GM18505 (cell line): ENCODE data around the gene DHX8.

Experiments used
- ATAC-seq: cut with Tn5 transposase; IDR thresholded peaks from one replicate; pipeline ENCODE4 v1.9.1; 2021; ENCODE audit not compliant: unreplicated experiment
- POLR2A ChIP-seq: IDR thresholded peaks from 4 replicates; pipeline ENCODE4 v1.6.1; 2011; ENCODE audit warnings: borderline replicate concordance; ENCODE audit not compliant: insufficient read depth, insufficient read length; ENCODE audit errors: extremely low read depth

DHX8 gene

DNA sequence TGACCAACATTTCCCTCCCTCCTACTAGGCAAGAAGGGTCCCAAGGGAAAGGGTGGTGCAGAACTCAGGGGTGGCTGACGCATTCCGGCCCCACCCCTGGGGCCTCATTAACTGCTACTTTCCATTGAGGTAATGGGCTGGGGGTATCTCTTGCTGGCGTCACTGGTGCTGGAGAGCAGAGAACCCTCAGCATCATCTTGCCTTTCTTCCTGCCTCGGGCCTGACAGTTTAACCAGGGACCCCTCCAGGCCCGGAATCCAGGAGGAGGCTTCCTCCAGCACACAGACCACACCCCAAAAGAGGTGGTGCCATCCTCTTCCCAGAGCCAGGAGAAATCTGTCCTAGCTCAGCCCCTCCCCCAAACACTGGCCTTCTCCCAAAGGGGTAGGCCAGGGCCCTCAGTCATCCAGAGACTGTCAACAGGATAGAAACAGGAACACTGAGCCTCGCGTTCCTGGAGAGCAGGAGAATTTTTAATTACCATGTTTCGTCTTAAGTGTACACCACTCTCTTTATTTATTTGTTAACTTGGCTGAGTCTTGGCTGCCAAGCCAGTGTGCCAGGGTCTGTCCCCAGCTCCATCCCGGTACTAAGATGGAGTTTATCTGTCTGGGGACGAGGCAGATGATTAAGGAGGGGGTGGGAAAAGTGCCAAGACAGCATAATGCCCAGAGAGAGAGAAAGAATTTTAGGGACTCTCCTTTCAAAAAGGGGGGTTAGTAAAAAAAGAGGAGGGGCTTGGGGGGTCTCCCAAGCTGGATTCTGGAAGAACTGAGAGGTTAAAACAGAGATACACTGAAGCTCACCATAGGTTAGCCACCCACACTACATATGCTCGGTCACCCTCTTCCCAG lies 57.3 kb downstream of the DHX8 start:
- TF ChIP-seq POLR2A: no peak
- ATAC-seq: no peak

DNA sequence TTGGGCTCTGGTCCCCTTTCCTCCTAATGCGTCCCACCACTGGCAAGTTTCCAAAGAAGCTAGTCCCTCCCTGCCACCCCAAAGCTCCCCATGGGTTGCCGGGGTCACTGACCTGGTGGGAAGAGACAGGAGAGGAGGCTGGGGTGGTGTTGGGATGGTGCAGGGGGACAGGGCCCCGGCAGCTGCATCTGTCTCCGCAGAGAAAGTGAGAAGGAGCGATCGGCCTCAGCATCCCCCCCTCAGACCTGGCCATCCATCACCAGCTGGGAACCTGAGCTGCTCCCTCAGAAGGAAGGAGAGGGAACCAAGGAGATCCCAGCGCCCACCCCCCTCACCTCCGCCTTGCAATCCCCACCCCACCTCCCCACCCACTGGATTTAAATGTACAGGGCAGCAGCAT lies 59.1 kb downstream of the DHX8 start:
- TF ChIP-seq POLR2A: no peak
- no peak for ATAC-seq

GRCh38 chr17:43543300-43543699 lies 59.5 kb downstream of the DHX8 start:
- ATAC-seq: no peak
- TF ChIP-seq POLR2A: no peak

DNA sequence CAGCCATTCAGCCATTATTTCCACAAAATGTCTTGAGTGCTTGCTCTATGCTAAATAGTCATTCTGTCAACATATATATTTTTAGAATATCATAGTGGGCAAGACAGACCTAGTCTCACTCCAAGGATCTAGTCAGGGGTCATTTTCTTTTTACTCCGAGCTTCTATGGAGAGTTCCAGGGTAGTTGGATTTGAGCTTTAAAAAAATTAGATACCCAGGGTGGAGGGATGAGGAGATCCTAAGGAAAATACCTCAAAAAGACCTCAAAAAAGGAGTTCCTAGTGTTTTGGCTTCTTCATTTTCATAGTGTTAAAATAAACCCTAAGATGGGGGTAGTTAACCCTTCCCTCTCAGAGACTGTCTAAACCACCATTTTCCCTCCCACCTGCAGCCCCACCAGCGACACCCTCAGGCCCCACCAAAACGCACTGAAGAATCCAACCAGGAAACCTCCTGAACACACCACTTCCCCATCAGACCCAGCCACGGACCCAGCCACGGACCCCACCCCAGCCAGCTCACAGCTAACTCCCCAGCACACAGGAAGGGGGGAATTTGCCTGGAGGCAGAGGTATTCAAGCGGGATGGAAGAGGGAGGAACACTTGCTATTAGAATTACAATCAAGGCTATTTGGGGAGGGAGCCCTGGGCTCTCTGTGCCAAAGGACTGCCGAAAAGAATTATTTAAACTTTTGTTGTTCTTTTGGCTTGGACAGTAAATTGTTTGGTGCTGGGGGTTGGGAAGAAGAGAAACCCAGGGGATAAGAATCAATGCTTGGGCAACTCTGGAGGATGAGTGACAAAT lies 60.2 kb downstream of the DHX8 start:
- ATAC-seq: no peak
- TF ChIP-seq POLR2A: no peak

DNA sequence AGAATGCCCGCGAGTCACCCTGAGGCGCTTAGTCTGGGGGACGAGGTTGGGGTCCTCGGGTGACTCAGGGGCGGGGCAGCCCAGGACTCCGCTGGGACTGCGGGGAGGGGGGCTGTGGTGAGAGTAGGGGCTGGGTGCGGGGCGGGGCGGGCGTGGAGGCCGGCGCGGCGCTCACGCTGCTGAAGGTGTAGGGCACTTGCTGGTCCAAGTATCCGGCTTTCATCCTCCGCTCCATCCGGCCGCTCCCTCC lies 61.5 kb downstream of the DHX8 start:
- TF ChIP-seq POLR2A: no peak
- ATAC-seq: peak; percentile 24

- peak; percentile 84 for ATAC-seq
Measured at GRCh38 chr17:43546319-43547188, 62.8 kb downstream of the DHX8 start, which contains the start of gene ETV4. Gene ETV4 (minus strand): TSS chr17:43546340. CDS start chr17:43545617, 723 bp downstream.

DNA sequence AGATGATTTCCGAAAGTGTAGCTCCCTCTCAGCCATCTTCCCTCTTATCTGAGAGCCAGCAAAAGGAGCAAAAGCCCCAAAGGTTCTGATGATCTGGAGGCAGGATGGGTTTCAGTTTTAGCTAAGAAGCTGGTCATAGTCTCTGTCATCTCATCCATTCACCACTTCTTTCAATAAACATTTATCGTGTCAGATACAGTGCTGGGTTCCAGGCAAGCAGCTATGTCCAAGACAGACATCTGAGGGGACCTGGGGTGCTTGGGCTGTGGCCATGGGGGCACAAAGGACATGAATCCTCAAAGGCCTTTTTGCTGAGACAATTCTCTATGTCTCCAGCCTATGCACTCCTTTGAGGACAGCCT lies 63.4 kb downstream of the DHX8 start:
- TF ChIP-seq POLR2A: no peak
- ATAC-seq: no peak

More at GRCh38 chr17:43546319-43547188, 62.8 kb downstream of the DHX8 start, which contains the start of gene ETV4:
- TF ChIP-seq POLR2A: no peak

GRCh38 chr17:43547659-43548256 lies 64.0 kb downstream of the DHX8 start:
- no peak for TF ChIP-seq POLR2A
- no peak for ATAC-seq

DNA sequence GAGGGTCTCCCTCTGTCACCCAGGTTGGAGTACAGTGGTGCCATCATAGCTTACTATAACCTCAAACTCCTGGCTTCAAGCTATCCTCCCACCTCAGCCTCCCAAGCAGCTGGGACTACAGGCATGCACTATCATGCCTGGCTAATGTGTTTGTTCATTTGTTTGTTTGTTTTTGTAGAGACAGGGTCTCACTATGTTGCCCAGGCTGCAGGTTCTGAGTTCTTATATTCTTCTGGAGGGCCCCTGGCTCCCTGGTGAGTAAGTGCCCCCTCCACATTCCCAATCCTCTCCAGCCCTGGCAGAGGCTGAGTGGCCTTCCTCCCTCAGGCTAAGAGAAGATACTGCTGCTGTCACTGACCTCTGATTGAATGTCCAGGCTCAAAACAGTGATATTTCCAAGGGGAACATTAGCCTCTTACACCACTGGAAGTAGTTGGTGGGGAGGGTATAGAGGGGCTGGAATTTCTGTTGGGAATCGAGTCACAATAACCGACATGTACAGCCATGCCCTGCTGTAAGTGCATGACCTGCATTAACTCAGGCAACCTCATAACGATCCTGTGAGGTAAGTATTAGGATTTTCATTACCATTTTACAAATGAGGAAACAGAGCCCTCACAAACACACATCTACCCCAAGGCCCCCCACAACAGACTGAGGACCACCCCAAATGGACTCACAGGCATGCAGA lies 65.1 kb downstream of the DHX8 start:
- TF ChIP-seq POLR2A: no peak
- no peak for ATAC-seq

- no peak for ATAC-seq
- TF ChIP-seq POLR2A: no peak
Measured at GRCh38 chr17:43549496-43549895, 65.7 kb downstream of the DHX8 start.

GRCh38 chr17:43550754-43551153 lies 67.0 kb downstream of the DHX8 start:
- TF ChIP-seq POLR2A: no peak
- no peak for ATAC-seq

DNA sequence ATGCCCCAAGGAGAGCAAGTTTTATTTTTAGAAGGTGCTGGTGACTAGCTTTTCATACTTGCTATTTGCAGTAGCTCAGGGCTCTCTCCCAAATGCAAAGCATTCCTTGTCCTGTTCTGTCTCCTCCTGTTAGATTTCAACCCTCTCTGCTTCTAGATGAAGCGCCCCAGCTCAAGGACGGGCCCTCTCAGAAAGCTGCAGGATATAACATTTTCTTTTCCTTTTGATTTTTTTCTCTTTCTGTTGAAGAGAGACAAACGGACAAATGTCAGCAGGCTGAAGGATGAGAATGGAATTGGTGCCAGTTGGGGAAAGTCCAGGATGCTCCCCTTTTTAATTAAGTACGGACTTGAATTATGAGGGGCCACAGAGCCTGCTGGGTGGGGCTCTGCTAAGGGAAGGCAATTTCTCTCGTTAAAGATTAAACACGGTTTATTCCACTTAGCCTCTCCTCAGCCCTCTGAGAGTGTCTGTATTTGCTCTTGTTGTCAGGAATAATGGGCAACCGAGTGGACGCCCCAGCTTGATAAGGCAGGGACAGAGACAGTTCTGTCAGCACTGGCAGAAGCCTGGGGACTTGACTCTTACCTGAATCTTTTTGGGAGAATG lies 68.6 kb downstream of the DHX8 start:
- no peak for TF ChIP-seq POLR2A
- no peak for ATAC-seq
